PFSK-1 (cell line): ENCODE measurements around the gene HMCN2.

ENCODE experiments used
- FOXP2 ChIP-seq: optimal IDR thresholded peaks from 2 replicates; pipeline ENCODE3; 2011; ENCODE audit warnings: borderline replicate concordance, control low read depth, inconsistent platforms; ENCODE audit not compliant: insufficient read depth; ENCODE audit errors: extremely low read length, extremely low read depth
- POLR2AphosphoS5 ChIP-seq: IDR thresholded peaks from 2 replicates; pipeline ENCODE4 v1.6.1; 2012; ENCODE audit warnings: low read depth, mild to moderate bottlenecking, control low read depth, low read length, moderate library complexity
- SIN3A ChIP-seq: IDR thresholded peaks from 2 replicates; pipeline ENCODE4 v1.6.1; 2012; ENCODE audit warnings: mild to moderate bottlenecking, low read length, moderate library complexity, borderline replicate concordance; ENCODE audit not compliant: insufficient read depth
- TAF1 ChIP-seq: IDR thresholded peaks from 2 replicates; pipeline ENCODE4 v1.6.1; 2012; ENCODE audit warnings: low read length, control low read depth, borderline replicate concordance; ENCODE audit not compliant: insufficient read depth
- TF ChIP-seq, protein P1 (sequence below), 2 experiments: IDR thresholded peaks; 2 replicates each; pipeline versions ENCODE4 v1.6.1 to v1.8.0; 2011 to 2012; ENCODE audit warnings: low read depth in 2 of 2, low read length in 2 of 2, control low read depth in 1 of 2, inconsistent platforms in 1 of 2, mild to moderate bottlenecking in 1 of 2, moderate library complexity in 1 of 2; ENCODE audit not compliant: insufficient read depth in 1 of 2

HMCN2 gene

DNA sequence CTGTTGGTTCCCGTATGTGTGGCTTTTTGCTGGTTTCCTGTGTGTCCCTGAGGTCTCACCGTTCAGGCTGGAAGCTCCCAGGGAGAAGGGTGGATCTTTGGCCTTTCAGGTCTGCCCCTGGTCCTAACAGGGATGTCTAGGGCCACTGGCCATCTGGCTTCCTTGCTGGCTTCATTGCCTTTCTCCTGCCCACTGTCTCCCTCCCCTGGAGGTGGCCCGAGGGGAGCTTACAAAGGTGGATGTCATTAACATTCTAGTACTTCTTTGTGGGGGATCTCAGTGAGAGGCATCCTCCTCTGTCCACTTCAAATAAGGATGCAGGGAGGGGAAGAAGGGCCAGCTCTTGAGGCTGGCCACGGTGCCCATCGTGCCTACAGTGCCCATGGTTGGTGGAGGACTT is 35.2 kb downstream of the HMCN2 start:
- TF ChIP-seq, protein P1, sequence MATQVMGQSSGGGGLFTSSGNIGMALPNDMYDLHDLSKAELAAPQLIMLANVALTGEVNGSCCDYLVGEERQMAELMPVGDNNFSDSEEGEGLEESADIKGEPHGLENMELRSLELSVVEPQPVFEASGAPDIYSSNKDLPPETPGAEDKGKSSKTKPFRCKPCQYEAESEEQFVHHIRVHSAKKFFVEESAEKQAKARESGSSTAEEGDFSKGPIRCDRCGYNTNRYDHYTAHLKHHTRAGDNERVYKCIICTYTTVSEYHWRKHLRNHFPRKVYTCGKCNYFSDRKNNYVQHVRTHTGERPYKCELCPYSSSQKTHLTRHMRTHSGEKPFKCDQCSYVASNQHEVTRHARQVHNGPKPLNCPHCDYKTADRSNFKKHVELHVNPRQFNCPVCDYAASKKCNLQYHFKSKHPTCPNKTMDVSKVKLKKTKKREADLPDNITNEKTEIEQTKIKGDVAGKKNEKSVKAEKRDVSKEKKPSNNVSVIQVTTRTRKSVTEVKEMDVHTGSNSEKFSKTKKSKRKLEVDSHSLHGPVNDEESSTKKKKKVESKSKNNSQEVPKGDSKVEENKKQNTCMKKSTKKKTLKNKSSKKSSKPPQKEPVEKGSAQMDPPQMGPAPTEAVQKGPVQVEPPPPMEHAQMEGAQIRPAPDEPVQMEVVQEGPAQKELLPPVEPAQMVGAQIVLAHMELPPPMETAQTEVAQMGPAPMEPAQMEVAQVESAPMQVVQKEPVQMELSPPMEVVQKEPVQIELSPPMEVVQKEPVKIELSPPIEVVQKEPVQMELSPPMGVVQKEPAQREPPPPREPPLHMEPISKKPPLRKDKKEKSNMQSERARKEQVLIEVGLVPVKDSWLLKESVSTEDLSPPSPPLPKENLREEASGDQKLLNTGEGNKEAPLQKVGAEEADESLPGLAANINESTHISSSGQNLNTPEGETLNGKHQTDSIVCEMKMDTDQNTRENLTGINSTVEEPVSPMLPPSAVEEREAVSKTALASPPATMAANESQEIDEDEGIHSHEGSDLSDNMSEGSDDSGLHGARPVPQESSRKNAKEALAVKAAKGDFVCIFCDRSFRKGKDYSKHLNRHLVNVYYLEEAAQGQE (IDR thresholded peaks at IDR 0.05; ENCODE audit: insufficient read depth in 1 of 2, low read depth in 2 of 2, low read length in 2 of 2), result no peak
- TF ChIP-seq TAF1 (no peak), FOXP2 (no peak), POLR2AphosphoS5 (no peak), SIN3A (no peak)

DNA sequence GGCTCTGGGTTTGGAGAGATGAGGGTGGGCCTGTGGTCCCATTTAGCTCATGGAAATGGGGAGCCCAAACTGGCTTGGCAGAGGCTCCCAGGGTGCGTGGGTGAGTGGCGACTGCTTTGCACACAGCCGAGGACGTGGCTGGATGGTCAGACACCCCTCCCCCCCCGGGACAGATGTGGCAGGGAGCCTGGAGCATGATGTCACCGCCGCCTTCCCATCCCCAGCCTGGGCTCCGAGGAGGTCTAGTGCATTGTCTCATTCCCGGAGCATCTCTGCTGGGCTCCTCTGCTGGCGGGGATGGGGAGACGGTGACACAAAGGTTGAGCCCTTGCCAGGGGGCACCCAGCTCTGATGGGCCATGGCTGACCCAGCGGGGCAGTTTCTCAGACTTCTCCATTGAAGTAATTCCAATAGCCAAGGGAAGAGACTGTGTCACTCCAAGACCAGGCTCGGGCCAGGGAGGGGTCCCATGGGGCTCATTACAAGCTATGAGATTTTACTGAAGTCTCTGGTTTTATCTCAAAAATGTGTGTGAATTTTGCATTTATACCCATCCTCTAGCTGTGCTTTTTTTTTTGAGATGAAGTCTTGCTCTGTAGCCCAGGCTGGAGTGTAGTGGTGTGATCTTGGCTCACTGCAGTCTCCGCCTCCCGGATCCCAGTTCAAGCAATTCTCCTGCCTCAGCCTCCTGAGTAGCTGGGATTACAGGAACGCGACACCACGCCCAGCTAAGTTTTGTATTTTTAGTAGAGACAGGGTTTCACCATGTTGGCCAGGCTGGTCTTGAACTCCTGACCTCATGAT is 36.1 kb downstream of the HMCN2 start:
- no peak for TF ChIP-seq FOXP2
- TF ChIP-seq, protein P1 (IDR thresholded peaks at IDR 0.05; ENCODE audit: insufficient read depth in 1 of 2, low read depth in 2 of 2, low read length in 2 of 2), result no peak
- TF ChIP-seq POLR2AphosphoS5, result no peak
- TF ChIP-seq SIN3A, result no peak
- TF ChIP-seq TAF1, result no peak

DNA sequence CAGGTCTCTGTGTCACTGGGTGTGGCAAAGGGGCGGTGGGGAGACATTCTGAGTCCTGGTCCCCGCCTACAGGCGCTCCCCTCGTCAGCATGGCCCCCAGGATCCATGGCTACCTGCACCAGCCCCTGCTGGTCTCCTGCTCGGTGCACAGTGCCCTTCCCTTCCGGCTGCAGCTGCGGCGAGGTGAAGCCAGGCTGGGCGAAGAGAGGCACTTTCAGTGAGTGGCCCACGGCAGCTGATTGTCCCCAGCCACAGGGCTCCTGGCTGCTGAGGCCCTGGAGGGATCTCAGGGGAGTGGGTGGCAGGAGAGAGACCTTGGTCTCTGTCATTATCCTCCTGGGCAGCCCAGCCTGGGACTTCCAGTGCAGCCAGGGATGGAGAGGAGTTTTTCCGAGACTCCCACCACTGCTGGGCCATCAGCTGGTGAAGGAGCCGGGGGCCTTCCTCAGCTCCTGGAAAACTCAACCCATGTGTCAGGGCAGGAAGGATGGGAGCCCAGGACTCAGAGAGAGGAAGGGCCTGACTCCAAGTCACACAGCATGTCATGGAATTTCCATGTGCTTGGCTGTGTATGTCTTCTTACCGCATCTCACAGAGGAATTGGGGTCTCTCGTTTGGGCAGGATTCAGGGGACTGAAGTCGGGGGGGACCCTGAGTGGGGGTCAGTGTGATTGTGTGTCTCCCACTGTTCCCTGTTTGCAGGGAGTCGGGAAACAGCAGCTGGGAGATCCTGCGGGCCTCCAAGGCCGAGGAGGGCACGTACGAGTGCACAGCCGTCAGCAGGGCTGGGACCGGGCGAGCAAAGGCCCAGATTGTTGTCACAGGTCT is 37.4 kb downstream of the HMCN2 start:
- no peak for TF ChIP-seq FOXP2
- no peak for TF ChIP-seq SIN3A
- no peak for TF ChIP-seq POLR2AphosphoS5
- no peak for TF ChIP-seq TAF1
- TF ChIP-seq, protein P1 (IDR thresholded peaks at IDR 0.05; ENCODE audit: insufficient read depth in 1 of 2, low read depth in 2 of 2, low read length in 2 of 2), result no peak

DNA sequence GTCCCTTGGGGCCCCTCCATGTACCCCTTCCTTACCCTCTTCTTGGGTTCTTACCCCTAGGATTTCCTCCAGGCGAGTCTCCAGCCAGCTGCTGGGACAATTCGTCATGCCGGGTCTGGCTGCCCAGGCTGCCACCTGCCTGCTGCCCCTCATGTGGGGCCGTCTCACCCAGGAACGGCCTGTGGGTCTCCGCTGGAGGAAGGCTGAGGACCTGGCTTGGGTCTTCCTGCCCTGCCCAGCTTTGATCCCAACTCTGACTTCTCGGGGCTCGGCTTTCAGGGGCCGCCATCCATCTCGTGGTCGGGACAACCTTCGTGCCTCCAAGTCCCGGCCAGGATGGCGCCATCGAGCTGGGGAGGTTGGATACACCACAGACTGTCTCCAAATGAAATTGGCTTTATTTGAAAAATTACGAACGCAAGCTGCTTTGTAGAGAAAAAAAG is 38.1 kb downstream of the HMCN2 start:
- TF ChIP-seq FOXP2 (no peak), SIN3A (no peak), TAF1 (no peak), POLR2AphosphoS5 (no peak)
- TF ChIP-seq, protein P1 (IDR thresholded peaks at IDR 0.05; ENCODE audit: insufficient read depth in 1 of 2, low read depth in 2 of 2, low read length in 2 of 2), result no peak
